ENCODE data around the gene FOXF1.

Gene FOXF1

GRCh38 chr16:86534779-86535615, 24.7 kb downstream of the FOXF1 start:
- no peak for DNase-seq

GRCh38 chr16:86536621-86537020, 26.3 kb downstream of the FOXF1 start:
- DNase-seq = no peak

GRCh38 chr16:86537486-86537885, 27.2 kb downstream of the FOXF1 start:
- DNase-seq = no peak

GRCh38 chr16:86538196-86538780, 28.0 kb downstream of the FOXF1 start:
- DNase-seq = no peak

GRCh38 chr16:86540894-86541293, 30.6 kb downstream of the FOXF1 start:
- DNase-seq = no peak

GRCh38 chr16:86541560-86541959, 31.2 kb downstream of the FOXF1 start:
- DNase-seq = no peak

- no peak for DNase-seq
These were observed 32.7 kb downstream of the FOXF1 start for GRCh38 chr16:86542756-86543750.

GRCh38 chr16:86545481-86545880, 35.2 kb downstream of the FOXF1 start:
- DNase-seq = no peak

GRCh38 chr16:86545954-86546637, 35.8 kb downstream of the FOXF1 start:
- no peak for DNase-seq

GRCh38 chr16:86546638-86547013, 36.3 kb downstream of the FOXF1 start:
- DNase-seq = no peak

GRCh38 chr16:86547286-86547685, 37.0 kb downstream of the FOXF1 start:
- no peak for DNase-seq

GRCh38 chr16:86549076-86549892, 39.0 kb downstream of the FOXF1 start:
- DNase-seq = no peak

GRCh38 chr16:86549893-86550190, 39.5 kb downstream of the FOXF1 start:
- no peak for DNase-seq

- no peak for DNase-seq
These were observed 40.0 kb downstream of the FOXF1 start for GRCh38 chr16:86550281-86550680.

GRCh38 chr16:86553356-86553755, 43.0 kb downstream of the FOXF1 start:
- no peak for DNase-seq

- no peak for DNase-seq
These were observed 44.2 kb downstream of the FOXF1 start for GRCh38 chr16:86554599-86554916.

GRCh38 chr16:86554917-86555703, 44.8 kb downstream of the FOXF1 start, which contains the start of gene MTHFSD:
TSS of gene MTHFSD (minus strand) at chr16:86555235. CDS start at chr16:86555184, 51 bp downstream.
- peak; percentile 84 to 94 for DNase-seq

GRCh38 chr16:86555704-86556075, 45.4 kb downstream of the FOXF1 start:
- DNase-seq = no peak

GRCh38 chr16:86556576-86556975, 46.2 kb downstream of the FOXF1 start:
- DNase-seq = no peak

GRCh38 chr16:86557587-86557986, 47.3 kb downstream of the FOXF1 start:
- no peak for DNase-seq

All from bone marrow (tissue), 2 donors.